Measurements from ENCODE around the gene KCTD4.

KCTD4 gene

GRCh38 chr13:45208132-45208531 is 7.3 kb upstream of the KCTD4 start:
- Histone ChIP-seq H3K36me3 (ENCODE audit: control insufficient read depth in 2 of 2, insufficient read depth in 1 of 2, low read length in 2 of 2) (peaks cover 0 to 4% of the 10 kb centered on the region in 2 experiments; a peak in 2 of 3 replicates), H3K4me1 (ENCODE audit: control insufficient read depth, insufficient read depth, low read length) (0 out of 2 replicates have a peak, but pooled peaks cover 6% of the 10 kb centered on the region), H3K4me3 (ENCODE audit: low read depth, low read length) (no peak overlapping the region), H3K27ac (ENCODE audit: extremely low read depth, low read depth, low read length) (no peak overlapping the region), H3K9me3 (ENCODE audit: control insufficient read depth, insufficient read depth, low read depth, low read length) (no peaks in the 10 kb centered on the region)
- ChIA-PET CTCF (no interaction called here), POLR2A (no interaction called here)
- TF ChIP-seq TCF7L2 (IDR thresholded peaks at IDR 0.05; ENCODE audit: borderline replicate concordance, low read depth, low read length) (no peak), KLF7 (tag by site-specific recombination; IDR thresholded peaks at IDR 0.05; ENCODE audit: borderline replicate concordance) (no peak), ZNF157 (tag by site-specific recombination; IDR thresholded peaks at IDR 0.05) (no peak), TRIM28 (IDR thresholded peaks at IDR 0.05; ENCODE audit: borderline replicate concordance, low read length) (no peak), ZFP69B (tag by site-specific recombination; IDR thresholded peaks at IDR 0.05) (no peak), KLF10 (tag by site-specific recombination; IDR thresholded peaks at IDR 0.05) (no peak)
- TF ChIP-seq, protein P1, sequence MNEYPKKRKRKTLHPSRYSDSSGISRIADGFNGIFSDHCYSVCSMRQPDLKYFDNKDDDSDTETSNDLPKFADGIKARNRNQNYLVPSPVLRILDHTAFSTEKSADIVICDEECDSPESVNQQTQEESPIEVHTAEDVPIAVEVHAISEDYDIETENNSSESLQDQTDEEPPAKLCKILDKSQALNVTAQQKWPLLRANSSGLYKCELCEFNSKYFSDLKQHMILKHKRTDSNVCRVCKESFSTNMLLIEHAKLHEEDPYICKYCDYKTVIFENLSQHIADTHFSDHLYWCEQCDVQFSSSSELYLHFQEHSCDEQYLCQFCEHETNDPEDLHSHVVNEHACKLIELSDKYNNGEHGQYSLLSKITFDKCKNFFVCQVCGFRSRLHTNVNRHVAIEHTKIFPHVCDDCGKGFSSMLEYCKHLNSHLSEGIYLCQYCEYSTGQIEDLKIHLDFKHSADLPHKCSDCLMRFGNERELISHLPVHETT (tag by site-specific recombination; IDR thresholded peaks at IDR 0.05) = no peak

GRCh38 chr13:45207319-45207718 is 6.5 kb upstream of the KCTD4 start:
- no peak overlapping the region for H3K4me3 ChIP-seq (ENCODE audit: low read depth, low read length)
- no peak overlapping the region for H3K27ac ChIP-seq (ENCODE audit: extremely low read depth, low read depth, low read length)
- 0 out of 2 replicates have a peak, but pooled peaks have one; percentile 15 for TF ChIP-seq ZNF366 (tag by site-specific recombination; conservative IDR thresholded peaks at IDR 0.05)
- TF ChIP-seq, protein P2, sequence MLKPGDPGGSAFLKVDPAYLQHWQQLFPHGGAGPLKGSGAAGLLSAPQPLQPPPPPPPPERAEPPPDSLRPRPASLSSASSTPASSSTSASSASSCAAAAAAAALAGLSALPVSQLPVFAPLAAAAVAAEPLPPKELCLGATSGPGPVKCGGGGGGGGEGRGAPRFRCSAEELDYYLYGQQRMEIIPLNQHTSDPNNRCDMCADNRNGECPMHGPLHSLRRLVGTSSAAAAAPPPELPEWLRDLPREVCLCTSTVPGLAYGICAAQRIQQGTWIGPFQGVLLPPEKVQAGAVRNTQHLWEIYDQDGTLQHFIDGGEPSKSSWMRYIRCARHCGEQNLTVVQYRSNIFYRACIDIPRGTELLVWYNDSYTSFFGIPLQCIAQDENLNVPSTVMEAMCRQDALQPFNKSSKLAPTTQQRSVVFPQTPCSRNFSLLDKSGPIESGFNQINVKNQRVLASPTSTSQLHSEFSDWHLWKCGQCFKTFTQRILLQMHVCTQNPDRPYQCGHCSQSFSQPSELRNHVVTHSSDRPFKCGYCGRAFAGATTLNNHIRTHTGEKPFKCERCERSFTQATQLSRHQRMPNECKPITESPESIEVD (tag by site-specific recombination; IDR thresholded peaks at IDR 0.05) = peak; percentile 91
- no peak for TF ChIP-seq ZBTB7A (tag by site-specific recombination; IDR thresholded peaks at IDR 0.05; ENCODE audit: low read depth)
- ChIA-PET CTCF (interaction anchor here (1.1 kb wide), 1 partner anchor 164 kb away, joined by 4 read pairs; no protein-coding TSS in a partner anchor), POLR2A (no interaction called here)
- H3K9me3 ChIP-seq (ENCODE audit: control insufficient read depth, insufficient read depth, low read depth, low read length) = no peaks in the 10 kb centered on the region
- 0 out of 2 replicates have a peak, but pooled peaks cover 6% of the 10 kb centered on the region for H3K4me1 ChIP-seq (ENCODE audit: control insufficient read depth, insufficient read depth, low read length)
- peaks cover 0 to 4% of the 10 kb centered on the region in 2 experiments; a peak in 1 of 3 replicates for H3K36me3 ChIP-seq (ENCODE audit: control insufficient read depth in 2 of 2, insufficient read depth in 1 of 2, low read length in 2 of 2)

DNA sequence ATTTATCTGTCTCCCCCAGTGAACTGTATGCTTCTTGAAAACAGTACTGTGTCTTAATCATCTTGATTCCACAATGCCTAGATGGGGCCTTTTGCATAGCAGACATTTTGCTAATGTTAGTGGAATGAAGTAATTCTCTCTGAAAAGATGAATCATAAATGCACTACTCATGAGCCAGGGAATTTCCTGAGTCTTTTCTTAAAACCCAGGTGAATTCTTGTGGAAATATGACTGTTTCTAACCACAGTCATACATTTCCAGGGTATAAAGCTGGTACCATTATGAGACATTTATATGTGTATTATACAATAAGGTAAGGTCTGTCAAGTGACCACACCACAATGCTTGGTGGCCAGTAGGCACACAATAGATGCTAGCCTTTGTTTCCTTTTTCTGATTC is 5.5 kb upstream of the KCTD4 start:
- H3K36me3 ChIP-seq (ENCODE audit: control insufficient read depth in 2 of 2, insufficient read depth in 1 of 2, low read length in 2 of 2) = peaks cover 0 to 4% of the 10 kb centered on the region in 2 experiments; a peak in 1 of 3 replicates
- TF ChIP-seq ZNF777 (tag by site-specific recombination; IDR thresholded peaks at IDR 0.05; ENCODE audit: borderline replicate concordance) (no peak), PRDM1 (tag by site-specific recombination; IDR thresholded peaks at IDR 0.05) (no peak), ZNF175 (tag by site-specific recombination; IDR thresholded peaks at IDR 0.05) (no peak), PRDM4 (tag by site-specific recombination; IDR thresholded peaks at IDR 0.05) (peak; percentile 17; the same call in 1 of the 2 replicates), ZNF600 (tag by site-specific recombination; IDR thresholded peaks at IDR 0.05) (no peak), ZNF292 (tag by site-specific recombination; IDR thresholded peaks at IDR 0.05; ENCODE audit: borderline replicate concordance, low read depth) (no peak), ZNF629 (tag by site-specific recombination; IDR thresholded peaks at IDR 0.05) (0 out of 2 replicates have a peak, but pooled peaks have one; percentile 12), ZFP3 (tag by site-specific recombination; IDR thresholded peaks at IDR 0.05; ENCODE audit: low read depth) (no peak), ZBTB48 (tag by site-specific recombination; IDR thresholded peaks at IDR 0.05) (no peak), INSM2 (tag by site-specific recombination; IDR thresholded peaks at IDR 0.05) (no peak)
- TF ChIP-seq, protein P3, sequence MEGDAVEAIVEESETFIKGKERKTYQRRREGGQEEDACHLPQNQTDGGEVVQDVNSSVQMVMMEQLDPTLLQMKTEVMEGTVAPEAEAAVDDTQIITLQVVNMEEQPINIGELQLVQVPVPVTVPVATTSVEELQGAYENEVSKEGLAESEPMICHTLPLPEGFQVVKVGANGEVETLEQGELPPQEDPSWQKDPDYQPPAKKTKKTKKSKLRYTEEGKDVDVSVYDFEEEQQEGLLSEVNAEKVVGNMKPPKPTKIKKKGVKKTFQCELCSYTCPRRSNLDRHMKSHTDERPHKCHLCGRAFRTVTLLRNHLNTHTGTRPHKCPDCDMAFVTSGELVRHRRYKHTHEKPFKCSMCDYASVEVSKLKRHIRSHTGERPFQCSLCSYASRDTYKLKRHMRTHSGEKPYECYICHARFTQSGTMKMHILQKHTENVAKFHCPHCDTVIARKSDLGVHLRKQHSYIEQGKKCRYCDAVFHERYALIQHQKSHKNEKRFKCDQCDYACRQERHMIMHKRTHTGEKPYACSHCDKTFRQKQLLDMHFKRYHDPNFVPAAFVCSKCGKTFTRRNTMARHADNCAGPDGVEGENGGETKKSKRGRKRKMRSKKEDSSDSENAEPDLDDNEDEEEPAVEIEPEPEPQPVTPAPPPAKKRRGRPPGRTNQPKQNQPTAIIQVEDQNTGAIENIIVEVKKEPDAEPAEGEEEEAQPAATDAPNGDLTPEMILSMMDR (tag by site-specific recombination; IDR thresholded peaks at IDR 0.05) = no peak
- CTCF ChIA-PET = interaction anchor here (0.6 to 1.1 kb wide), 2 partner anchors 31 to 163 kb away, joined by 3 to 4 read pairs; no protein-coding TSS in a partner anchor
- no peaks in the 10 kb centered on the region for H3K9me3 ChIP-seq (ENCODE audit: control insufficient read depth, insufficient read depth, low read depth, low read length)
- POLR2A ChIA-PET = no interaction called here
- no peak overlapping the region for H3K4me3 ChIP-seq (ENCODE audit: low read depth, low read length)
- 0 out of 2 replicates have a peak, but pooled peaks cover 6% of the 10 kb centered on the region for H3K4me1 ChIP-seq (ENCODE audit: control insufficient read depth, insufficient read depth, low read length)
- H3K27ac ChIP-seq (ENCODE audit: extremely low read depth, low read depth, low read length) = no peak overlapping the region
